SK-N-SH treated with all-trans-retinoic acid at 6 μM for 48 hours (cell line): ENCODE measurements around the gene IL17RB.

ENCODE experiments used
- ATAC-seq: fragments of 200-7000 bp; cut with Tn5 transposase; 3 replicates; pipeline ENCODE4 v1.9.1; 2020; ENCODE audit warnings: mild to moderate bottlenecking, moderate library complexity
- ARNTL ChIP-seq: fragments of 450-650 bp; formaldehyde crosslinking; IDR thresholded peaks from 2 replicates; pipeline ENCODE4 v1.5.0; 2020; ENCODE audit warnings: low read depth, mild to moderate bottlenecking, moderate library complexity, borderline replicate concordance
- BACH2 ChIP-seq: fragments of 250-450 bp; sonication (Bioruptor Pico); IDR thresholded peaks from 2 replicates; pipeline ENCODE4 v1.9.0; 2021; ENCODE audit warnings: mild to moderate bottlenecking, borderline replicate concordance
- CSDC2 ChIP-seq: fragments of 250-450 bp; sonication (Bioruptor Pico); IDR thresholded peaks from 2 replicates; pipeline ENCODE4 v1.5.0; 2020; ENCODE audit warnings: mild to moderate bottlenecking, moderate library complexity
- CSRNP3 ChIP-seq: fragments of 250-450 bp; sonication (Bioruptor Pico); IDR thresholded peaks from 2 replicates; pipeline ENCODE4 v1.5.1; 2021; ENCODE audit warnings: mild to moderate bottlenecking, moderate library complexity
- ESRRG ChIP-seq: fragments of 250-450 bp; sonication (Bioruptor Pico); IDR thresholded peaks from 2 replicates; pipeline ENCODE4 v1.6.1; 2021; ENCODE audit warnings: mild to moderate bottlenecking
- GLIS3 ChIP-seq: fragments of 250-450 bp; sonication (Bioruptor Pico); IDR thresholded peaks from 2 replicates; pipeline ENCODE4 v1.5.0; 2020; ENCODE audit warnings: mild to moderate bottlenecking, moderate library complexity
- ISL1 ChIP-seq: fragments of 250-450 bp; sonication (Bioruptor Pico); IDR thresholded peaks from 2 replicates; pipeline ENCODE4 v2.1.2; 2022; ENCODE audit warnings: mild to moderate bottlenecking, moderate library complexity
- OSR1 ChIP-seq: fragments of 250-450 bp; sonication (Bioruptor Pico); IDR thresholded peaks from 2 replicates; pipeline ENCODE4 v1.8.0; 2022; ENCODE audit warnings: moderate library complexity, mild to moderate bottlenecking, inconsistent platforms
- PATZ1 ChIP-seq: fragments of 250-450 bp; sonication (Bioruptor Pico); IDR thresholded peaks from 2 replicates; pipeline ENCODE4 v1.8.0; 2020; ENCODE audit warnings: mild to moderate bottlenecking, moderate library complexity, borderline replicate concordance
- POU6F1 ChIP-seq: fragments of 250-450 bp; sonication (Bioruptor Pico); IDR thresholded peaks from 2 replicates; pipeline ENCODE4 v1.8.0; 2021; ENCODE audit warnings: low read depth, mild to moderate bottlenecking, moderate library complexity, borderline replicate concordance
- PPARA ChIP-seq: fragments of 250-450 bp; sonication (Bioruptor Pico); IDR thresholded peaks from 2 replicates; pipeline ENCODE4 v1.5.0; 2020; ENCODE audit warnings: mild to moderate bottlenecking, borderline replicate concordance
- RARB ChIP-seq: fragments of 250-450 bp; sonication (Bioruptor Pico); IDR thresholded peaks from 2 replicates; pipeline ENCODE4 v1.8.0; 2021; ENCODE audit warnings: mild to moderate bottlenecking, moderate library complexity
- TCF4 ChIP-seq: fragments of 250-450 bp; sonication (Bioruptor Pico); IDR thresholded peaks from 2 replicates; pipeline ENCODE4 v1.8.0; 2021; ENCODE audit warnings: mild to moderate bottlenecking, moderate library complexity, borderline replicate concordance
- TOX ChIP-seq: fragments of 250-450 bp; sonication (Bioruptor Pico); IDR thresholded peaks from 2 replicates; pipeline ENCODE4 v1.8.0; 2021; ENCODE audit warnings: mild to moderate bottlenecking, moderate library complexity, borderline replicate concordance
- ZC3H10 ChIP-seq: fragments of 250-450 bp; sonication (Bioruptor Pico); IDR thresholded peaks from 2 replicates; pipeline ENCODE4 v1.5.1; 2021; ENCODE audit warnings: mild to moderate bottlenecking, moderate library complexity
- ZFP3 ChIP-seq: fragments of 250-450 bp; sonication (Bioruptor Pico); IDR thresholded peaks from 2 replicates; pipeline ENCODE4 v1.5.0; 2020; ENCODE audit warnings: mild to moderate bottlenecking, moderate library complexity
- ZFP30 ChIP-seq: fragments of 450-650 bp; formaldehyde crosslinking; IDR thresholded peaks from 2 replicates; pipeline ENCODE4 v1.5.0; 2022; ENCODE audit warnings: mild to moderate bottlenecking, moderate library complexity
- ZNF565 ChIP-seq: fragments of 450-650 bp; formaldehyde crosslinking; conservative IDR thresholded peaks from 2 replicates; pipeline ENCODE4 v1.5.0; 2020; ENCODE audit warnings: low read depth, mild to moderate bottlenecking, moderate library complexity
- ZNF70 ChIP-seq: fragments of 450-650 bp; formaldehyde crosslinking; IDR thresholded peaks from 2 replicates; pipeline ENCODE4 v1.5.0; 2020; ENCODE audit warnings: mild to moderate bottlenecking, moderate library complexity
- ZNF8 ChIP-seq: fragments of 450-650 bp; formaldehyde crosslinking; IDR thresholded peaks from 2 replicates; pipeline ENCODE4 v1.5.0; 2020; ENCODE audit warnings: mild to moderate bottlenecking, moderate library complexity
- TF ChIP-seq, protein P1 (sequence below): fragments of 250-450 bp; sonication (Bioruptor Pico); IDR thresholded peaks from 2 replicates; pipeline ENCODE4 v1.5.0; 2020; ENCODE audit warnings: mild to moderate bottlenecking, moderate library complexity

IL17RB gene

GRCh38 chr3:53837331-53837730 lies 9.0 kb upstream of the IL17RB start:
- ATAC-seq, result no peak
- TF ChIP-seq ESRRG (no peak), TOX (CRISPR knock-in tag) (no peak), POU6F1 (no peak), TCF4 (no peak), ZNF565 (no peak), BACH2 (CRISPR knock-in tag) (no peak), CSRNP3 (CRISPR knock-in tag) (no peak)

GRCh38 chr3:53841296-53841695 lies 5.1 kb upstream of the IL17RB start:
- TF ChIP-seq ZFP30 (CRISPR knock-in tag) (no peak), PATZ1 (CRISPR knock-in tag) (no peak), RARB (CRISPR knock-in tag) (no peak), TOX (CRISPR knock-in tag) (no peak), OSR1 (no peak), ARNTL (CRISPR knock-in tag) (no peak), ZFP3 (CRISPR knock-in tag) (no peak), ZNF70 (no peak), ZNF8 (CRISPR knock-in tag) (no peak), PPARA (CRISPR knock-in tag) (no peak), POU6F1 (no peak), ZC3H10 (CRISPR knock-in tag) (no peak), ISL1 (CRISPR knock-in tag) (no peak), GLIS3 (CRISPR knock-in tag) (no peak), TCF4 (no peak), BACH2 (CRISPR knock-in tag) (no peak)
- TF ChIP-seq, protein P1, sequence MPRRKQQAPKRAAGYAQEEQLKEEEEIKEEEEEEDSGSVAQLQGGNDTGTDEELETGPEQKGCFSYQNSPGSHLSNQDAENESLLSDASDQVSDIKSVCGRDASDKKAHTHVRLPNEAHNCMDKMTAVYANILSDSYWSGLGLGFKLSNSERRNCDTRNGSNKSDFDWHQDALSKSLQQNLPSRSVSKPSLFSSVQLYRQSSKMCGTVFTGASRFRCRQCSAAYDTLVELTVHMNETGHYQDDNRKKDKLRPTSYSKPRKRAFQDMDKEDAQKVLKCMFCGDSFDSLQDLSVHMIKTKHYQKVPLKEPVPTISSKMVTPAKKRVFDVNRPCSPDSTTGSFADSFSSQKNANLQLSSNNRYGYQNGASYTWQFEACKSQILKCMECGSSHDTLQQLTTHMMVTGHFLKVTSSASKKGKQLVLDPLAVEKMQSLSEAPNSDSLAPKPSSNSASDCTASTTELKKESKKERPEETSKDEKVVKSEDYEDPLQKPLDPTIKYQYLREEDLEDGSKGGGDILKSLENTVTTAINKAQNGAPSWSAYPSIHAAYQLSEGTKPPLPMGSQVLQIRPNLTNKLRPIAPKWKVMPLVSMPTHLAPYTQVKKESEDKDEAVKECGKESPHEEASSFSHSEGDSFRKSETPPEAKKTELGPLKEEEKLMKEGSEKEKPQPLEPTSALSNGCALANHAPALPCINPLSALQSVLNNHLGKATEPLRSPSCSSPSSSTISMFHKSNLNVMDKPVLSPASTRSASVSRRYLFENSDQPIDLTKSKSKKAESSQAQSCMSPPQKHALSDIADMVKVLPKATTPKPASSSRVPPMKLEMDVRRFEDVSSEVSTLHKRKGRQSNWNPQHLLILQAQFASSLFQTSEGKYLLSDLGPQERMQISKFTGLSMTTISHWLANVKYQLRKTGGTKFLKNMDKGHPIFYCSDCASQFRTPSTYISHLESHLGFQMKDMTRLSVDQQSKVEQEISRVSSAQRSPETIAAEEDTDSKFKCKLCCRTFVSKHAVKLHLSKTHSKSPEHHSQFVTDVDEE (CRISPR knock-in tag), result no peak
- TF ChIP-seq, all 23 proteins: peak for 0
- ATAC-seq, result no peak

- ATAC-seq, result no peak
- TF ChIP-seq PATZ1 (CRISPR knock-in tag), result no peak
- TF ChIP-seq PPARA (CRISPR knock-in tag), result no peak
- TF ChIP-seq CSDC2 (CRISPR knock-in tag), result no peak
- no peak for TF ChIP-seq TOX (CRISPR knock-in tag)
- no peak for TF ChIP-seq CSRNP3 (CRISPR knock-in tag)
- no peak for TF ChIP-seq ZNF8 (CRISPR knock-in tag)
- no peak for TF ChIP-seq RARB (CRISPR knock-in tag)
- TF ChIP-seq, protein P1 (CRISPR knock-in tag), result no peak
- no peak for TF ChIP-seq OSR1
- TF ChIP-seq ZNF565, result no peak
Observed at GRCh38 chr3:53842436-53843194, 3.8 kb upstream of the IL17RB start.
